NOMO-1 treated with DMSO at 0.1 percent for 48 hours (cell line): Measurements from ENCODE around the gene TPCN2.

Source experiments
- DNase-seq: peaks from one replicate; lab custom pipeline; 2025; ENCODE audit not compliant: unreplicated experiment; lab: John Stamatoyannopoulos, UW

TPCN2 gene

DNA sequence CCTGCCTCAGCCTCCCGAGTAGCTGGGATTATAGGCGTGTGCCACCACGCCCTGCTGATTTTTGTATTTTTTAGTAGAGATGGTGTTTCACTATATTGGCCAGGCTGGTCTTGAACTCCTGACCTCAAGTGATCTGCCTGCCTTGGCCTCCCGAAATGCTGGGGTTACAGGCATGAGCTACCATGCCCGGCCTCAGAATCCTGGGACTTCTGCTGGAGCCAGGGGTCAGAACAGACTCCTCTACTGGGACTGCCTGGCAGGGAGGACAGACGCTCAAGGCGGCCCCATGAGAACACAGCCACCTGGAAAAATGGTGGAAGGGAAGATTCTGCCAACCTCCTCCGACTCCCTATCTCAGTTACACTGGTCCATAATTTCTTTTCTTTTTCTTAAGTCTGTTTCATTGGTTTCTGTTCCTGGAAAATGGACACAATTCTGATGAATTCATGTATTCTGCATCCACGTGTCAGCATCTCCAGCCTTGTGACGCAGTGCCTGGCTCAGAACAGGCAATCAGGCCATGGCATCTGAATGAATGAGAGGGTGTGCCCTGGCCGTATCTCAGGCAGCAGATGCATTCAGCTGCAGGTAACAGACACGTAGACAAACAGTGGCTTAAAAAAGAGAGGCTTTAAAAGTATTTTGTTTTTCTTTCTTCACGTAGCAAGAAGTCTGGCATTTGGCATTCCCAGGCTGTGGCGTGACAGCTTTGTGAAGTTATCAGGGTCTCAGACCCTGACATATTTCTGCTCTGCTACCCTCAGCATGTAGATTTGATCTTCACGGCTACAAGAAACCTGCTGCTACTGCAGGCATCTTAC is 111.8 kb downstream of the TPCN2 start:
- DNase-seq, result no peak

DNA sequence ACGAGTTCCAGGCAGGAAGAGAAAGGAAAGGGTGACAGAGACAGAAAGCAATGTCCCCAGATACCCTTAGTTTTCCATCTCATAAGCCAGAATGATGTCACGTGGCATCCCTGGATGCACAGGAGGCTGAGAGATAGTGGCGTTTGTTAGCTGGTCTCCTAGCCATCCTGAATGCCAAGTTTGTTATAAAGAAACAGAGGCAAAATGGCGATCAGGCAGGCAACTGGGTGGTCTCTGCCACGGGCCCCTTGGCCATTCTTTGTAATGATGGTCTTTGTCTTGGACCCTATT is 112.3 kb downstream of the TPCN2 start:
- no peak for DNase-seq

DNA sequence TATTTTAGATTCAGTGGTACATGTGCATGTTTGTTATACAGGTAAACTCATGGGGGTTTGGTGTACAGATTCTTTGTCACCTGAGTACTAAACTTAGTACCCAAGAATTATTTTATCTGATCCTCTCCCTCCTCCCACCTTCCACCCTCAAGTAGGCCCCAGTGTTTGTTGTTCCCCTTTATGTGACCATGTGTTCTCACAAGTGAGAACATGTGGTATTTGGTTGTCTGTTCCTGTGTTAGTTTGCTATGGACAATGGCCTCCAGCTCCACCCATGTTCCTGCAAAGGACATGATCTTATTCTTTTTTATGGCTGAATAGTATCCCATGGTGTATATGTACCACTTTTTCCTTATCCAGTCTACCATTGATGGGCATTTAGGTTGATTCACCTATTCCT is 113.8 kb downstream of the TPCN2 start:
- no peak for DNase-seq

DNA sequence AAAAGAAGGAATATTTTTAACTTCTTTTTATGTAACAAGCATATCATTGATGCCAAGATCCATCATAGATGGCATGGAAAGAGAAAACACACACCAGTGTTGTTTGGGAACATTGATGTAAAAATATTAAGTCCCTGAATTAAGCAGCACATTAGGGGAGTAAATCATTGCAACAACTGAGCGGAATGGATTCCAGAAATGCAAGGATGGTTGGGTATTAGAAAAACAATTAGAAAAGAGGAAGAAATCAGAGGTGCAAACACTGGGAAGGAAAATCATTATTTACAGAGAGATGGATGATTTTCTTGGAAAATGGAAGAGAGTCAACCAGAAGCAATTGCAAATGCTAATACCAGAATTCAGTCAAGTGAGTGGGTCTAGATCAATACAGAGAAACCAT is 115.1 kb downstream of the TPCN2 start:
- DNase-seq, result no peak

DNA sequence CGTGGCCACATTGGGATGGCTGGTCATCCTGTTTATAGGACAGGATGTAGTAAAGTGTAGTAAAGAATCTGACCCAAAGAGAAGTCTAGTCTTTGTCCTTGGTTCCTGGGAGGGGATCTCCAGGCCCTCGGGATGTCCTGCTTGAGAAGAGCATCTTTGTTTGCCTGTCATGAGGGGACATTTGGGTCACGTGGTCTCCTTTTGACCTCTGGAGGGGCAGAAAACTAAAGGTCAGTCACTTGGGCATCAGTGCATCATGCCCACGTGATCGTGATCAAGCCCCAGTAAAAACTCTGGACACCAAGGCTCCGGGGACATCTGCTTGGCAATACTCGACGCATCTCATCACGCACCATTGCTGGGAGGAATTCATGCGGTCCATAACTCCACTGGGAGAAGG is 116.1 kb downstream of the TPCN2 start:
- DNase-seq, result no peak

DNA sequence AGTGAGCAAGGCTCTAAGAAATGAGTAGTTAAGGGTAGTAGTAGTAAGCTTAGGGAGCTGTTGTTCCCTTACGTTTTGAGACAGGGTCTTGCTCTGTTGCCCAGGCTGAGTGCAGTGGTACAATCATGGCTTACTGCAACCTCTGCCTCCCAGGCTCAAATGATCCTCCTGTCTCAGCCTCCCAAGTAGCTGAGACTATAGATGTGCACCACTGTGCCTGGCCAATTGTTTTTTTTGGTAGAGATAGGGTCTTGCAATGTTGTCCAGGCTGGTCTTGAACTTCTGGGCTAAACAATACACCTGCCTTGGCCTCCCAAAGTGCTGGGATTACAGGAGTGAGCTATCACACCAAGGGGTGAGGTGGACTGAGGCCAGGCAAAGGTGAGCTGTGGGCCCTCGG is 117.0 kb downstream of the TPCN2 start:
- no peak for DNase-seq

DNA sequence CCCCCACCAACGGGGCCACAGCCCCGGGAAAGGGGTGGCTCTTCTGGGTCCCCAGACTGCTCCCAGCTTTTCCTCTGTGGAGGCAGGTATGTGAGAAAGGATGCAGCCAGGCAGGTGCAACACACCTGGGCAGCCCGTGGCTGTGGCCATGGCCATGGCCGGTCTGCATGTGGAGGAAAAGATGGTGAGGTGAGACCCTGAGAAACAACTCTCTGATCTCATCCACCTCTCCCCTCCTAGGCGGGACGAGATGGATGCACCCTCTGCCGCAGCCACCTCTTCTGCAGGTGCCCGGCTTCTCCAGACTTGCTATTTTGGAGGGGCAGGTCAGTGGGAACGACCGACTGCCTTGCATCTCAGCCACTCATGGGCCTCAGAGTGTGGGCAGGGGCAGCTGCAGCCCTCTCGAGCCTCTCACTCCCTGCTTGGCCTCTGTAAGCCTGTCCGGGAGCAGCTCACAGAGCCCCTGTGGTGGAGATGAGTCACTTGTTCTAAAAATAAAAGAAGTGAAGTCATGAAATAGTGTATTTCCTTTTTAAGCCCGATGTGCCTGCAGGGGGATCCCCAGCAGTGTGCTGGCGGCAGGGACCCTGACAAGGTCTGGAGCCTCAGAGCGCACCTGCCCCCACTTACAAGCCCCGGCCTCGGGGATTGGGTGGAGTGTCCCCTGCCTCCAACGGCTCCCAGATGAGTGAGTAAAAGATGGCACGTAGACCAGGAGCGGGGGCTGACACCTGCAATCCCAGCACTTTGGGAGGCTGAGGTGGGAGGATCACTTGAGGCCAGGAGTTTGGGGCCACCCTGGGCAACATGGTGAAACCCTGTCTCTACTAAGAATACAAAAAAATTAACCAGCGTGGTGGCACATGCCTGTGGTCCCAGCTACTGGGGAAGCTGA is 117.7 kb downstream of the TPCN2 start:
- peak; percentile 83 for DNase-seq

DNA sequence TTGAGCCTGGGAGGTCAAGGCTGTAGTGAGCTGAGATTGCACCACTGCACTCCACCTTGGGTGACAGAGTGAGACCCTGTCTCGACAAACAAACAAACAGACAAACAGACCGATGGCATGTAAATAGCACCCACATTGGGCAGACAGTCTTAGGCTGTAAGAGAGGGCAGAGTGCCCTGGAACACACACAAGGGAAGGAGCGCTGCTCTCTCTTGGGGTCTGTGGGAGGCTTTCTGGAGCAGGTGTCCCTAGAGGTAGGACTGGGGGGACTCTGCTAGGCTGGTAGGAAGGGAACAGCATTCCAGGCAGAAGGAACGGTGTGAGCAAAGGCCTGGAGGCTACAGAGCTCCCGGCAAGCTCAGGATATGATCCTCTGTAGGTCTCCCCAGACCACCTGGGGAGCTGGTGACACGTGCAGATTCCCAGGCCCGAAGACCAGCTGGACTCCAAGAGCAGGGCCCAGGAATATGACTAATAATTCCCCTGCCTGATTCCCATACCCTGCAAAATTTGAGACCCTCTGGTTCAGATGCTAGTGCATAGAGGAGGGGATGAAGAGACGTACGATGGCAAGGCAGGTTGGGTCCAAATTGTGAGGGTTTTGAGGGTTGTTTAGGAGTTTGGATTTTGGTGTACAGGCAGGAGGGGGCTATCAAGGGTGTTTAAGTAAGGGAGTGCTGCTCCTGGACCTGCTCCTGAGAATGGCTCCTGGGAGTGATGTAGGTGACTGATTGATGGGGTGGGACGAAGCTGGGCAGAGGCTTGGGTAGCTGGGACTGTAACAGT is 118.6 kb downstream of the TPCN2 start:
- DNase-seq, result no peak

DNA sequence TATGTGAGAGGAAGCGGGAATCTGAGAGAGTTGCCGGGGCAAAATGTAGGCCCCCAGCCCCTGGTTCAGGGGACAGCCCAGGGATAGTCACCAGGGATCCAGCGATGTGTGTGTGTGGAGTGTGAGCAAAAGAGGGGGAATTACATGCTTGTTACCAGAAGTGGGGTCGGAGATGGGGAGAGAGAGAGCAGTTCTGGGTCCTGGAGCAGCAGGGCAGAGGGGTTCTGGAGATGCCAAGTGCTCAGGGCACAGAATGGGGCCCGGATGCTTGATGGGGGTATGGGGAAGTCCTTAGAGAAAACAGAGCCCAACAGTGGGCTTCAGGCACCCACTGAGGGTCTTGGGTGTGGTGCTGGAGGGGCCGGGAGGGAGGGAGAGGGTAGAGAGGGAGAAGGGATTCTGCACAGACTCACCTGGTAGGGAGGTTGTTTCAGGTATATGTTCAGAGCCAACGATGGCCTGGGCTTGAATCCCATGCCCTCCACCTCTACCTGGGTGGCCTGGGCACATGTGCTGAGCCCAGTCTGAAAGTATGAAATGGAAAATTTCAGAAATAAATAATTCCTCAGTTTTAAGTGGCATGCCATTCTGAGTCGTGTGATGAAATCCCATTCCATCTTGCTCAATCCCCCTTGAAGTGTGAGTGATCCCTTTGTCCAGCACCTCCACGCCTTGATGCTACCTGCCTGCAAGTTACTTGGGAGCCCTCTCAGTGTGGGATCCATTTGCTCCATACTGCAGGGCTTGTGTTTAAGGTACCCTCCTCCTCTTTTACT is 119.4 kb downstream of the TPCN2 start:
- DNase-seq, result no peak

DNA sequence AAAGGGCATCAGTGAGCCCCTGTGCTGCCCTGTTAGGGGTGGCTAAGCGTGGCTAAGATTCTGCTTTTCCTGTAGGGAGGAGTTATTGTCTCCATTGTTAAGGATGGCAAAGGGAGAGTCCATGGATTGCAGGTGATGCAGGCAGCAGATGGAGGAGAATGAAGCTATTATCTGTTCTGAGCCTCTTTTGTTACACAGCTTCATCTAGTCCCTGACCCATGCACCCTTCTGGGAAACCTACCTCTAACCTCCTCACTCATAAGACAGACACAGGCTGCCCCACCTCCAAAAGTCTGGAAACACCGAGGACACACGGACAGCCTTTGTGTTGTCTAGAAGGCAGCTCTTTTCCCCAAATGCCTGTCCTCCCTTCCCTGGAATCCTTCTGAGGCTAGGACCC is 120.7 kb downstream of the TPCN2 start:
- DNase-seq, result no peak

DNA sequence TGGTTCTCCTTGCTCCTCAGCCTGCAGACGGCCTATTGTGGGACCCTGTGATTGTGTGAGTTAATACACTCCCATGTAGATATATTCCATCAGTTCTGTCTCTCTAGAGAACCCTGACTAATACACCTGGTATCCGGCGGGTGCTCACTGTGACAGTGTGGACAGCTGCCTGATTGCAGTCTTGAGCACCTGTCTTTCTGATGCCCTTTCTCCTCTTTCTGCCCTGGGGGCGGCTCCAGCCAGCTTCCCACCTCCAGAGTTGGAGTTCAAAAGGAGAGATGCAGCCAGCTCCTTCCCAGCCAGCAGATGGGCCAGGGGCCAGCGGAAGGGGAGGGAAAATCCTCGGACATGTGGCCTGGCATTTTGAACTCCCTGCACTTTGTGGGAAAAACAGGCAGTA is 122.0 kb downstream of the TPCN2 start:
- no peak for DNase-seq

DNA sequence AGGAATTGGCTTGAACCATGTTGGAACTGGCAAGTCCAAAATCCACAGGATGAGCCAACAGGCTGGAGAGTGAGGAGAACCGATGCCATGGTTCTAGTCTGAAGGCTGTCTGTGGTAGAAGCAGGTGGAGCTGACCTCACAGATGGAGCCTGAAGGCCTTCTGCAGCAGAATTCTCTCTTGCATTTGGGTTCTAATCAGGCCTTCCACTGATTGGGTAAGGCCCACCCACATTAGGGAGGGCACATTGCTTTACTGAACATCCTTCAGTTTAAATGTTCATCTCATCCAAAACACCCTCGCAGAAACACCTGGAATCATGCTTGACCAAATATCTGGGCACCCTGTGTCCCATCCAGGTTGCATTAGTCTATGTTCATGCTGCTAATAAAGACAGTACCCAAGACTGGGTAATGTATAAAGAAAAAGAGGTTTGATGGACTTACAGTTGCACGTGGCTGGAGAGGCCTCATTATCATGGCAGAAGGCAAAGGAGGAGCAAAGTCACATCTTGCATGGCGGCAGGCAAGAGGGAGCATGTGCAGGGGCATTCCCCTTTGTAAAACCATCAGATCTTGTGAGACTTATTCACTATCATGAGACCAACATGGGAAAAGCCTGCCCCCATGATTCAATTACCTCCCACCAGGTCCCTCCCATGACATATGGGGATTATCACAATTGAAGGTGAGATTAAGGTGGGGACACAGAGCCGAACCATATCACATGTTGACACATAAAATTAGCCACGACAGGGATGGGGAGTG is 122.9 kb downstream of the TPCN2 start:
- no peak for DNase-seq

DNA sequence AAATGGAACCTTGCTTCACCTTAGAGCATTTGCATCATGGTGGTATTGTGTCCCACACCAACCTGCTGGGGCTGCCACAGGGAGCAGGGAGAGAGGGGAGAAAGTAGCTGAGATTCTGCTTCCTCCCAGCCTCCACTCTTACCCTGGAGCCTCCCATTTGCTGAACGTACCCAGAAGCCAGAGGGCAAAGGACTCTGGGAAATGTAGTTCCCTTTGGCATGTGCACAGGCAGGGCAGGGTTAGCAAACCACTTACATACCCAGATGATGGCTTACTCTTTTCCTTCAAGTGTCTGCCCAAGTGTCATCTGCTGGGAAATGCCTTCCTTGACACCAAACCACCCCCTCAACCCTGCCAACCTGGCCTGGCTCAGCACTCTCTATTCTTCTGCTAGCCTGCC is 123.9 kb downstream of the TPCN2 start:
- no peak for DNase-seq

DNA sequence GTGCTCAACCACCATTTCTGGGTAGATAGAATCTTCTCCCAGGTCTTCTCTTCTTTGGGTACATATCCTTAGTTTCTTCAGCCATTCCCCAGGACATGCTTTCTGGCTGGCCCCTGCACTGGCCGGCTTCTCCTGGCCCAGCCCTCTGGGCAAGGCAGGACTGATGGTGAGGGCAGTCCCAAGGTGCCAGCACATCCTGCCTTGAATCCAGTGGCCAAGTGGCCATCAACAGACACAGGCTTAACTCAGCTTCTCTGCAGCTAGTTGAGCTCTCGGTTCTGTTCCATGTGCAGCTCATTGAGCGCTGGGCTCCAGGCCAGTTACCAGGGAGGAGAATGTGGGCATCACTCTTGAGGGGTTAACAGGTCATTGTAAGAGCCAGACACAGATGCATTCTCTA is 124.6 kb downstream of the TPCN2 start:
- DNase-seq, result no peak

DNA sequence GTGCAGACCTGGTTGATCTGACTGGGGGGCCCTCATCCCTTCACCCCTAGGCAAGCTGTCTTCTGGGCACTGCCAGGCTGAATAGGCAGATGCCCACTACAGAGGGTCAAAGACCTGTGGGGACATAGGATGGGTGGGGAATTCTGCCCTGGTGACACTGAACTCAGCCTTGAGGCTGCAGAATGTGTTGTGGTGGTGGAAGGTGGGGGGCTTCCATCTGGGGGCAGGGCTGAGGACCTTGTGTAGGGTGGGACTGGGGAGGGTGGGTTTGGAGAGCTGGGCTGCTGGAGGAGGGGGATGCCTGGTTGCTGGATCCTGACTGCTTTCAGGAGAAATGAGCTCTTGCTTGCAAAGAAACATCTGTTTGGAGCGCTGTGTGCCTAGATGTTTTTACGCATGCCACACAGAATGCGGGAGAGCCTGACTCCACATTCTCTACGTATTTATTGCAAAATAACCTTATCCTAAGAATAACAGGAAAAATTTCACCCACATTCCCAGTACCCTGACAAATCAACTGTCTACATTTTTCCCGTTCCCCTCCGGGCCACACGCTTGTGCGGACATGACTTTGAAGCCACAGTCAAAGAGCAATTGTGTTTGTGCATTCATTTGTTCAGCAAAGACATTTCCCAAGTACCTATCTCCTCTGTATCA is 125.3 kb downstream of the TPCN2 start:
- DNase-seq, result no peak

DNA sequence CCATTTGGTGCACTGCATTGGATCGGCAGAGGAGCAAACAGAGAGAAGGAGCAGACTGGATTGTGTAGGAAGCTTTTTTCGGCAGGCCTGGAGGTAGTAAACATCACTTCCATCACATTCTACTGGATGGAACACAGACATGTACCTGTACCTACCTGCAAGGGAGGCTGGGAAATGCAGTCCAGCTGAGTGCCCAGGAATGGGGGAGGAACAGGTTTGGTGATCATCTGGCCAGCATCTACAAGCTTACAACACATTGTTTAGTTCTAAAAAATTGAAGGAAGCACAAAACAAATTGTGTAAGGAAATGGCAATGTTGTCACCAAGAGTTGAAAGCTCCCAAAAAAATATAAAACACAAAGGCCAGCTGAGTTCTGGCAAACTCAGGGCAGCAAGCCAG is 126.1 kb downstream of the TPCN2 start:
- no peak for DNase-seq

DNA sequence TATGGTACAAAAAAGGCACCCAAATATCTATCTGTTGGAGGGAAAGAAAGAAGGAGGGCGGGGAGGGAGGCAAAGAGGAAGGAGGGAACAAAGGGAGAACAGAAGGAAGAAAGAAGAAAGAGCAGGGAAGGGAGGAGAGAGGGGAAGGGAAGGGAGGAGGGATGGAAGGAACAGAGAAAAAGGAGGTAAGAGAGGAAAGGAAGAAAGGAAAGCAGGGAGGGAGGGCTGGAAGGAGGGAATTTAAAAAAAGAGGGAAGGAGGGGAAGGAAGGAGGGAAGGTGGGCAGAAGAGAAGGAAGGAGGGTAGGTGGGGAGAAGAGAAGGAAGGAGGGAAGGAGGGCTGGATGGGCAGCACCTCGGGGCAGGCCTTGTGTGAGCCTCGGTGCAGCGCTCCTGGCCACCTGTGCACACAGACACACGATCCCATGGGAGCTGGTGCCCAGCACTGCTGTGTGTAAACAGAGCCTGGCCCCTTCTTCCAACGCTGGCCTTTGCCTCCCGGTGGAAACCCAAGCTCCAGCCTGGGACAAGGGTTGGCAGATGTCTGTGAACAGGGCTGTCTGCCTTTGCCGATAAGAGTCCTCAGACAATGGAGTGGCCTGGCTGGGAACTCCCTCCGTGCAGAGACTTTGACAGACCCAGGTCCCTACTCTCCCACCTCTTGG is 130.2 kb downstream of the TPCN2 start:
- no peak for DNase-seq

DNA sequence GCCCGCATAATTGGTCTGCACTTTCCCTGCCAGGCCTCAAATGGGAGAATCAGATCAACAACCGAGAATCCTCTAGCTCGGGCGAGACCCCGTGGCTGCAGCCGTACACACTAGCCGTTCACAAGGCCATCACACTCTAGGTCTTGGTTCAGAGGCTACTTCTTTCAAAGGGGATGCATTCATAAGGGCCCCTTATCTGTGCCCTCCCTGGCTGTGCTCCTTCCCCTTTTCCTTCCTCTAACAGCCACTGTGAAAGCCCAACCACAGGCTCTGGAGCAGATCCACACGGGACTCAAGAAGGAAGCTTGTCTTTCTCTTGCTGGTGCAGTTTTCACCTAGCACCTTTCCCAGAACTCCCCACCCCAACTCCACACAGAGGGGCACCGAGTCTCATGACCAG is 131.5 kb downstream of the TPCN2 start:
- DNase-seq, result no peak

DNA sequence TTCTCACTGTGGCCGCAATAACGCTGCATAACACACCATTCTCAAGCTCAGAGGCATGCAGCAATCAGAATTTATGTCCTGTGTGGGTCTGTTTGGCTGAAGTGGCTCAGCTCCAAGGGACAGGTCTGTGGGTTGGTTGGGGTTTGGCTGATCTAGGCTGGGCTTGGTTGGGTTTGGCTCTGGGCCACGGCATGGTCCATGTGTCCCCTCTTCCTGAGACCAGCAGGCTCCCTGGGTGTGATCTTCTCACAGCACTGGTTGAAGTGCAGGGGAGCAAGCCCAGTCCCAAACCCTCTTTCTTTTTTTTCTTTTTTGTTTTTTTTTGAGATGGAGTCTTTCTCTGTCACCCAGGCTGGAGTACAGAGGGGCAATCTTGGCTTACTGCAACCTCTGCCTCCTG is 132.0 kb downstream of the TPCN2 start:
- DNase-seq, result no peak
